Activated CD4-positive, alpha-beta T cell treated with anti-CD3 and anti-CD28 coated beads for 24 hours (primary cell): ENCODE measurements around the gene CCDC60.
"Not testable (repeated sequence)": the region's sequence is repeated elsewhere in the genome, so short reads cannot be mapped to it uniquely, and the experiment has no call there.

Experiments
- DNase-seq, 2 donors: peaks; one replicate each; pipeline ENCODE4 v3.0.0-alpha.2; 2020; ENCODE audit warnings: low read depth in 2 of 2

Gene CCDC60

DNA sequence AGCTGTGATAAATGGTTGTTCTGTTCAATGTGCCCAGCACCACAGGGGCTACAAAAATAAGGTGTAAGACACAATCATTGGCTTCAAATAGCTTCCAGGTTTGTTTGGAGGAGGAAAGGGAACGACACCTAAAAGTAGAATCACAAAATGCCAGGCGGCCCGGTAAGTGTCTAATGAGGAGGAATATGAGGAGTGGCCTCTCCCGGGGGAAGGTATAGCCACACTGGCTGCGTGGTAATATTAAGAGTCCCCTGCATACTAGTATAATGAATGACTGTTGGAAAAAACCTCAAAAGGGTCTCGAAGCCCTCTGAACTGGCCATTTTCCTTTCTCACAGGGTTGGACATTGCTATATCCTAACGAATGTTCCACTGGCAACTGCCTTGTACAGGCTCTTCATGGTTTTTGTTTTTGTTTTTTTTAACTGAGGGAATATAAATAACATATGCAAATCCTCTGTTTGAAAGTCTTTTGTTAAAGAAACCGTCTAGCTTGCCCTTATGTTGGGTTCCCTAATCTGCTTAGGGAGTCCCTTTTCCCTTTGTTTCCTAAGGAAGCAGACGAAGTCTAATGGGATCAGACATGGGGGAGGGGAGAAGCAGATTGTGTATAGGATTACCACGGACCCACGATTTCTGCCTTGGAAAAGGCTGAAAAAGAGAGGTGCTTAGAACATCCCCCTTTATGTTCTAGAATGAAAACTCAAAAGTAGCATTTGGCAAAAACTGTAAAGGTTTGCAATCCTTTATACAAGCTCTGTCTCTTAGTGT, 4.2 kb downstream of the CCDC60 start:
- no peak for DNase-seq

DNA sequence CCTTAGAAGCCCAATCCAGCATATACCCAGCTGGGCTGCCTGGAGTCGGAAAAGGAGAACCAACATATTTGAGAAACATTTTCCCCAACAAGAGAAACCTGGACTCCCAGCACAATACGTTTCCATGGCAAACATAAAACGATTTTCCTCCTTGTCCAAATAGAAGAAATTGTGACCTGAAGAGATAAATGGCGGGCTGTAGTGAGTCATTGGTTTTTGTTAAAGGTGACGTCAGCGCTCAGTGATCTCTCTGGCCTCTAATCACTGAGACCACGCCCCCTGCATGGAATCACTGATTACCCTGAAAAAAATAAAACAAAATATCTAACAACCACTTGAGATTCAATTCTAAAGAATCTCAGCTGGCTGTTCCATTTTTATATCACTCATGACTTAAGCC, 6.0 kb downstream of the CCDC60 start:
- DNase-seq = no peak

DNA sequence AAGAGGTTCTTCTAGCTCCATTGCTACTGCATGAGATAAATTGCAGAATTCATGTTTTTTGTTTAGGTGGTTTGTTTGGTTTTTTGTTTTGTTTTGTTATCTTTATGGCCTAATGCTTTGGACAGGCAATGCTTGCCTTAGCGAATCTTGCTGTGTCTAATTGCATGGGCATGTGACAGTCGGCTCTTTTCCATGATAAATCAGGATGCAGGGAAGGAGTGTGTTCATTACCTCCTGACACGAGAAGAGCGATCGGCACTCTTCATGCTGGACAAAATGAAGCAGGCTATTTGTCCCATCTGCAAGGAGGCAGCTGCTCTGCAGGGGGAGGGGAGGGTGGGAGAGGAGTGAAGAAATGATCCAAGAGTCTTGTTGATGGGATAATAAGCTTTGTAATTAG, 6.5 kb downstream of the CCDC60 start:
- no peak for DNase-seq

DNA sequence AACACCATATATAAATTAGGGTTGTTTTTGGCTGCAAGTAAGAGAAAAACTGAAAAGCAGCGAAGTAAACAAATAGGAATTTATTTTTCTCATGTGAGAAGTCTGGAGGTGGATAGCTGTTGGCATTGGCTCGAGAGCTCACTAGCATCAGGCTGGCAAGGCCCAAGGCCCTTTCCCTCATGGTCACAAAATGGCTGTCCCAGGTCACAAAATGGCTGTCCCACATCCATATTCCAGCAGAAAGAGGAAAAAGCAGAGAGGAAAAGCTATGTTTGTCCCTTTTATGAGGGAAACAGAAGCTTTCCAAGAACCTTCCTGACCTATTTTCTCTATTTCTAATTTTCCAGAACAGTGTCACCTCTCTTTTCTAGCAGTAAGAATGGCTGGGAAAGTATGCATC, 7.5 kb downstream of the CCDC60 start:
- no peak for DNase-seq

DNA sequence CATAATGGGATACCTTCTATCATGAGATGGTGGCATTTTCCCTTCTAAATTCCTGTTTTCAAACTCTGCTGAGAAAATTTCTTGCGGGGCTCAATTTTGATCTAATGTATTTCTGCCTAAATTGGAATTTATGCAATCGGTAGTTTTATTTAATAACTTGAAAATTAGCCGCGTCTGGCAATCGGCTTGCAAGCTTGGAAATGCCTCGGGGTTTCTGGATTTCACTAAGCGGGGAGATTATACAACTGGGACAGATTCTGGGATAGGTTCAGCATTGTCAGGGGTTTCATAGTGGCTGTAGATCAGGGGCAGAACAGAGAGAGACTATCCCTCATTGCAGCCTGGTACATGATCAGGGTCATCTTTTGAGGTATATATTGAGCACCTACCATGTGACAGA, 8.6 kb downstream of the CCDC60 start:
- no peak for DNase-seq

DNA sequence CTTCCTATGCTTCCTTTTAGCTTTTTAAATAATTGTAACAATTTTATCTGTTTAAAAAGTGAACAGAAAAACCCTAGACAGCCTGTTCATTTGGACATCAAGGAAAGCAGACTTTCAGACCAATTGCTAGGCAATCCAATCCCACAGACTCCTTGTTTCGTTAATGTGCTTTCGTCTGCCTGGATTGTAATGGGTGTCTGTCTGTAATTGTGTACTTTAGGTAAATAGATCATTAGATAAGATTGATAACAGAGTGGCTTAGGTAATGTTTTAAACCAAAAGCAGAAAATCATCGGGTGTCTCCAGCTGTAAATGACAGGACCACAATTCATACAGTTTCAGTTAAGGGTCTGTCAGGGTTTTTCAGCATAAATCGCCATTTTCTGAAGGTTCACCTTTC, 19.6 kb downstream of the CCDC60 start:
- no peak for DNase-seq

DNA sequence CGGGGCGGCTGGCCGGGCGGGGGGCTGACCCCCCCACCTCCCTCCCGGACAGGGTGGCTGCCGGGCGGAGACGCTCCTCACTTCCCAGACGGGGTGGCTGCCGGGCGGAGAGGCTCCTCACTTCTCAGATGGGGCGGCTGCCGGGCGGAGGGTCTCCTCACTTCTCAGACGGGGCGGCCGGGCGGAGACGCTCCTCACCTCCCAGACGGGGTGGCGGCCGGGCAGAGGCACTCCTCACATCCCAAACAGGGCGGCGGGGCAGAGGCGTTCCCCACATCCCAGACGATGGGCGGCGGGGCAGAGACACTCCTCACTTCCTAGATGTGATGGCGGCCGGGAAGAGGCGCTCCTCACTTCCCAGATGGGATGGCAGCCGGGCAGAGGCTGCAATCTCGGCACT, 25.8 kb downstream of the CCDC60 start:
- not testable (repeated sequence) for DNase-seq

DNA sequence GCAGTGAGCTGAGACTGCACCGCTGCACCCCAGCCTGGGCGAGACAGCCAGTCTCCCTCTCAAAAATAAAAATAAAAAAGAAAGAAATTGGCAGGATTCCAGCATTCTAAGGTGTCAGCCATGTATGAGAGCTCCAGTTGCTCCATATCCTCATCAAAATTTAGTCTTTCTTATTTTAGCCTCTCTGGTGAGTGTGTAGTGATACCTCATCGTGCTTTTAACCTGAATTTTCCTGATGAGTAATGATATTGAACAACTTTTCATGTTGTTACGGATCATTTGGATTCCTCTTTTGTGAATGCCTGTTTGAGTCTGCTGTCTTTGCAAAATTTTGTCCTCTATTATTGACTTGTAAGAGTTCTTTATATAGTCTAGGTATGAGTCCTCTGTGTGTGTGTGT, 28.5 kb downstream of the CCDC60 start:
- DNase-seq = no peak

DNA sequence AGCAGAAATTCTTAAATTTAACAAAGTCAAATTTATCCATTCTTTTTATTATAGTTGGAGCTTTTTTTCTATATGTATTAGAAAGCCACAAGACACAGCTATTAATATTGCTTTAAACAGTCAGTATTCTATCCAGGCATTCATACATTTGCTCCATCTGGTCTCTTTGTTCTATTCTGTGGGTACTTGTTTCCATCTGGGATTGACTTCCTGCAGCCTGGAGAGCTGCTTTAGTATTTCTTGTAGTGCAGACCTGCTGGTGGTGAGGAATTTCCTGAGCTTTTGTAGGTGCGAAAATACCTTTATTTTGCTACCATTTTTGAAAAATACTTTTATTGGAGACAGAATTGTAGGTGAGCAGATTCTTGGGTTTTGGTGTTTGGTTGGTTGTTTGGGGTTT, 29.0 kb downstream of the CCDC60 start:
- DNase-seq = no peak

DNA sequence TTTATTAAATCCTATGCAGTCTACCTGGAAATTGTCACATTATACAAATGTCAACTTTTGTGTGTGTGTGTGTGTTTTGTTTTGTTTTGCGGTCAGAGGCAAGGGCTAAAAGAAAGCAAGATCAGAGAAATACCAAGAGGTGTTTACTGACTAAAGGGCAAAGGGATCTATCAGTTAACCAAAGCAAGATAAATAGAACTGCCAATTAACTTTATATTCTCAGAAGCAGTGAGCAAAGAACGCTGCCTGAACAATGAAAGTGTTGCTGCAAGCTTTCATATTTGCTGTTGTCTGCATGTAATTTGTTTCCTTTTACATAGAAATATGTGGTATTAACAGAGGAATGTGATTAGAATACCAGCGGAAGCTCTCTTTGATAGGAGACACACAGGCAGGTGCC, 30.9 kb downstream of the CCDC60 start:
- no peak for DNase-seq

DNA sequence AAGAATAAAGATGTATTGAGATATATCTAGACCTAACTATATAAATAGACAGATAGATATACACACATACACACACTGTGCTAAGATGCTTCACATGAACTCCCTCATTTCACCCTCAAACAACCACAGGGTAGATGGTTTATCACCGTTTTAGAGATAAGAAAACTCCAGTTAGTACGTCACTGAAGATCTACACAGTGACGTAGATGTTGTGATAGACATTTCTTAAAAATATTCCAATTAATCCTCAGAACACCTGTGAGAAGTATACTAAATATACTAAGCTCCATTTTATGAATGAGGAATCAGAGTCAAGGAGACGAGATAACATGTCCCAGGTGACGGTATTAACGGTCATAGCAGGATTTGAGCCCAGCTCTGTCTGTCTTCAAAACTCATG, 31.5 kb downstream of the CCDC60 start:
- DNase-seq = no peak

DNA sequence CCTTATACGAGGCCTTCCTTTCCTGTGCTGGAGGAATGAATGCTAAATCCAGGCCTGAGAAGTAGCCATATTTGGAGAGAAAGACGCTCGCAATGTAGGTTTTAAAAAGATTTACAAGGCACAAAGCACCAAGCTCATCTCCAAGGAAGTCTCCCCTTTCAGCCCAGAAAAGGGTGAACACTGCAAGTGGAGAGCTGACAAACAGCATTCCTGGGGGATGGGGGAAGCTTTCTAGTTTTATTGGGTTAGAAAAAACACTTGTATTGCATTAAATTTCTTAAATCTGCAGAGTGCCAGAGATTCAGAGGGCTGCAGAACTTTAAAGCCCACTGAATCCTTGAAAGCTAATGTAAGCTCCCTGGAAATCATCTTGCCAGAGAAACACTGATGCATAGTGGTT, 34.6 kb downstream of the CCDC60 start:
- DNase-seq = no peak

DNA sequence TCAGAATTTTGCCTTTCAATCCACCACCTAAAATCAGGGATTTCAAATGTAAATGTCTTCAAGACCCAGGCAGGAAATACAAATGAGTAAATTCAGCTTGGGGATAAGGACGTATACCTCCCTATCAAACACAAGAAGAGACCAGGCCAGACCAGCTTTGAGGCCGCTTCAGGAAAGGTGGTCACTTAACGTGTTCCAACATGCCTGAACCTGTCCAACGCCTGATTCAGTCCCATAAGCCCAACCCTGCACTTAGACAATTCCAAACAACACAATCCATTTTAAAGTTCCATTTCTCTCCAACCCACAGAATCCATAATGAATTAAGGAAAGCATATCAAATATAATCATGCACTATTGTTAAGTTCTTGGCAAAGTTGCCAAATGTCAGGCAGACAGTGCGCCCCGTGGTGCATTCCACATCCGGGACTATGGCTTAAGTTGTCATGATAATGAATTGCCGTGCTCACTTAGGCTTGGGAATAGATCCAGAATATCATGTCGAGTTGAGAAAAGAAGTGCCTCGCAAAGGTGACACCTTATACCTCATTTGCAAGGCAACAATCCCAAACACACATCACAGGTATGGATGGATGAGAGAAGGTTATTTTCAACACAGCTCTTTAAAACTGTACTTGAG, 35.5 kb downstream of the CCDC60 start:
- DNase-seq = no peak

DNA sequence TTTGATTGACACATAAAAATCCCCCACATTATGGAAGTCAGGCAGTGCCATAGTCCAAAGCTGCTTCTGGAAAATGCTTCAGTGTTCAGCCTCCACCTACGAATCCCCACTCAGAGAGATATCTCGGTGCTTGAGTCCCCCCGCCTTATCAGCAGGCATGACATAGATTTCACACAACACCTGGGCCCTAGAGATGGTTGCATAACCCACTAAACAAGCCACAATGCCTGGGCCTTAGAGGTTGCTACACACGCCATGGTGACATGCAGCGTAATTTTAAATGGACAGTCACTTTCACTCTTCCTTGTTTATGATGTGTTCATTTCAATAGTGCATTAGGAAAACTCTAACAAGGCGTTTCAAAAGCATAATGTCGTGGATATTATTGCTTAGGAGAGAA, 38.0 kb downstream of the CCDC60 start:
- no peak for DNase-seq

DNA sequence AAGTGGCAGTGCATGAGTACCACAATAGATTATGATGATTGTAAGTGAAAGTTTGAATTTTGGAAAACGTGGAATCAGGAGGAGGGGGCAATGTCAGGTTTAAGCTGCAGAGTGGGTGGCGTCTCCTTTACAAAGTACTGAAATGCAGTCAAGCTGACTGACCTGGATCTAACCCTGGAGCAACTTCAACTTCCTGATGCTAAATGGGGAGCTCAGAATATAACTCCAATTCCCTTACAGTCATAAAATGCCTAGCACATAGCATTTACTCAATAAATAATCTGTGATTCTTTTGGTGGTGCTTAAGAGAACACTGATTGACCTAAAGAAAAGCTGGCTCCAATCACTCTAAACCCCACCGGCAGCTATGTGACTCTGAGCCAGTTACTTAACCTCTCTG, 38.5 kb downstream of the CCDC60 start:
- no peak for DNase-seq

DNA sequence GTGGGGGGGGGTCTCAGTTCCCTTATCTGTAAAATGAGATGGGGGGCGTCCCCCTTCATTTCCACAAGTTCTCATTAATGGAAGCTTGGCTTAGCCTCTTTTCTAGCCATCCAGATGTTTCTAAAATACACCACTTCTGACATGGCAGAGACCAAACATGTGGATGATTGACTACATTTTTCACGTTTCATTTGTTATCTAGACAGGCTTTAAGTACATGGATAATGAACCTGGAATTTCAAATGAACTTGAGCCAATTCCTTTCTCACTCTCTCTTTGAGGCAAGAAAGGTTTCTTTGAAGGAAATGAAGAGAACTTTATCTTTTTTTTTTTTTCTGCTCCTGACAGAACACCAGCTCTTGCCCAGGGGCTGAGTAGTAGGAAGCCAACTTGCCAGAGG, 39.1 kb downstream of the CCDC60 start:
- no peak for DNase-seq

DNA sequence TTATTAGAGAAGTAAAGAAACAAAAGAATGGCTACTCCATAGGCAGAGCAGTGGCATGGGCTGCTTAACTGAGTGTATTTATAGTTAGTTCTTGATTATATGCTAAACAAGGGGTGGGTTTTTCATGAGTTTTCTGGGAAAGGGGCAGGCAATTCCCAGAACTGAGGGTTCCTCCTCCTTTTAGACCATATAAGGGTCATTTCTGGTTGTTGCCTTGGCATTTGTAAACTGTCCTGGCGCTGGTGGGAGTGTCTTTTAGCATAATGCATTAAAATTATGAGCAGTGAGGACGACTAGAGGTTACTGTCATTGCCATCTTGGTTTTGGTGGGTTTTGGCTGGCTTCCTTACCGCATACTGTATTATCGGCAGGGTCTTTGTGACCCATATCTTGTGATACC, 40.1 kb downstream of the CCDC60 start:
- no peak for DNase-seq

DNA sequence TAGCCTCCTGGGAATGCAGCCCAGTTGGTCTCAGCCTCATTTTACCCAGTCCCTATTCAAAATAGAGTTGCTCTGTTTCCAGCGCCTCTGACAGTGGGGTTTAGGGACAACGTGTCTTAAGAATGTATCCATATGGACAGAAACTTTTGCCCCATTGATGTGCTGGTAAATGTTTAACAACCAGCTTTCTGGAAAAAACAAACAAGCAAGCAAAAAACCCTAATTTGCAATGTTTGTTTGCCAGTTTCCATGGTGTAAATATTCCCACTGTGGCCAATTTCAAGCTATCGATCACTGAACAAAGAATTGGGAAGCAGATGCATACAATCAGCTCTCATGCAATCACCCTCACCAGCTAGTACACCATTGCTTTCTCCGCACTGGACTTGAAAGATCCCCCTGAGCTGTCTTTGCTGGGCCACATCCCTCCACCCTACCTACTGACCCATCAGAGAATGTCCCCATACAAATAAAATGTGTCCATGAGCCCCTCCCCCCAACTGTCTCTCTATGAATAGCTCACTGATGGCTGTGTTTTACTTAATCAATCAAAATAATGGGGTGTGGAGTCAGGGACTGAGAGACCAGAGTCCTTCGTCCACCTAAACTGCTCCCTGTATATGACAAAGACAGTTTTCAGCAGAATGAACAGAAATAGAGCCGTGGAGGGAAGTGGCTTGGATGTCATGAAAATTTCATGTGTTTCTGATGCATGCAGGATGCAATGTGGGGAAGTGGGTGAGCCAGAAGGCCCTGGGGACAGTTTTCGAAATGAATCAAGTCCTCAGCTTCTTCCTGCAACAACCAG, 40.8 kb downstream of the CCDC60 start:
- DNase-seq = no peak

DNA sequence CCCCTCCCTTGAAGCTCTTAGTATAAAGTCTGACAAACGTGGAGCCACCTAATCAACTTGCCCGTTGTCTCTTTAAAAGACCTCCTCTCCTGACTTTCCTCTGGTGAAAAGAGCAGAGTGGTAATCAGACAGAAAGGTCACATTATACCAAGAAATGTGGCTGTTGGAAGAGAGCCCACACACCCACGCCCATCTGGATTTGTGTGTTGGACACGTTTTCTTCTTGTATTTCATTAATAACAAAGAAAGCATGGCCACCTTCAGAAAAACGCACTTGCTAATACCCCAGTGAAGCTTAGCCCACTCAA, 41.3 kb downstream of the CCDC60 start:
- DNase-seq = no peak

DNA sequence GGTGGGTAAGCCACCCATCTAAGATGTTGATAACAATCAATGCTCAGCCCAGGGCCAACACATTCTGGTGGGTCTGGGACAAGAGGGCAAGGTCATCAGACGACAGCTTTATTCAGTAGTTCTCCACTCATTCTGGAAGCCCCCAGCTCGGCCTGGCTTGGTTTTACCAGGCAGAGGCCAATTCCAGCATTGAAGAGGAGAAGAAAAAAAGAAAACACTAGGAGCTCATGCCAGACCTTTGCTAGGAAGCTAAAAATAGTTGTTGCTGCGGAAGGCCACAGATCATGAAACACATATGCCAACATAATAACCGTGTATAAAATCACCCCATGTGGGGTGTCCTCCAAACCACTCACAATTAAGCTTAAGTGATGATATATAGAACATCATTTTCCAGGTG, 44.4 kb downstream of the CCDC60 start:
- DNase-seq = no peak

DNA sequence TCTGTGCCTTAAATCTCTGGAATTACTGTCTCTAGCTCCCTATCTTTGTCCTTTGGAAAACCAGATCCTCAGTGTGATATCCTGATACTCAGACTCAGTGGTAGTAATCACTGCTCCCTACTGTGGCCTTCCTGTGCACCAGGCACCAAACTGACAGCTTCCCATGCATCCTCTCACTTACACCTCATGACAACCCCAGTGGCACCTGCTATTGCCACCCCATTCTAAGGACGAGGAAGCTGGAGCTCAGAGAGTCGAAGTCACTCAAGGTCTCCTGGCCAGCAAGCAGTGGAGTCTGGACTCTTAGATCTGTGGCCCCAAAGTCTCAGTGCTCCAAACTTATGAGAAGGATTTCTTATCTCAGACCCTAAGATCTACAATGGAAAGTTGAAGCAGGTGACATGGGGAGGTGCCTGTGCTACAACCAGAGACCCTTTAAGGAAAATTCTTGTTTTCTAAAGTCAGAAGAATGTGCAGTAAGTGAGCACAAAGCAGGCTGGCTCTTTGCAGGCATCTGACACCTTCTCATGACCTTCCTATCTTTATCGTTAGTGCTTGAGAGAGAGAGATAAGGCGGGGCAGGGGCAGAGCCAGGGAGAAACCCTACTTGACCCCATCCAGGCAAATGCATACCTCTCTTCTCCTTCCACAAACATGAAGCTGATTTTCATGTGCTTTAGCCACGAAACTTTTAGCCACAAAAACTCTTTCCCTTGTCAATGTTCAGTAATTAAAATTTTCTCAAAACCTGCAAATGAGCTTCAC, 47.1 kb downstream of the CCDC60 start:
- no peak for DNase-seq

DNA sequence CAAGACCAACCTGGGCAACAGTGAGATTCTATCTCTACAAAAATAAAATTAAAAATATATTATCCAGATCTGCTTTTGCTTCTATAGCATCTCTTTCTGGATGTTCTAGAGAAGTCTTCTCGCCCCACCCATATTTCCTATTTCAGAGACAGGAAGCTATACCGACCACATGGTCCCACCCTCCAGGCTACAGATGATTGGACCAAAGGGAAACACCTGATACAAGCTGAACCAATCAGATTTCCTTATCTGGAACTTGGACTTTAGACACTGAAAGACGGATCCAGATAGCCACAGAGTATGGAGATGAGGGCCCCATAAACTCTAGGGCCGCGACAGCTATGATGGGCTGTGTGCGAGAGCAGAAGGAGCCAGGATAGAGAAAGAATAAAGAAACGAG, 48.7 kb downstream of the CCDC60 start:
- no peak for DNase-seq
